Endothelial cell of umbilical vein (primary cell): ENCODE results near the gene ARSD.

Experiments used
- EZH2 ChIP-seq: IDR thresholded peaks from 2 replicates; pipeline ENCODE4 v1.6.1; 2012; ENCODE audit warnings: borderline replicate concordance, low read depth, mild to moderate bottlenecking, moderate library complexity, low read length, inconsistent platforms; ENCODE audit not compliant: severe bottlenecking
- GATA2 ChIP-seq: IDR thresholded peaks from 2 replicates; pipeline ENCODE4 v1.7.0; 2011; ENCODE audit warnings: low read depth, mild to moderate bottlenecking, moderate library complexity, mixed read lengths, low read length; ENCODE audit not compliant: insufficient read length, insufficient read depth
- JUN ChIP-seq: IDR thresholded peaks from 2 replicates; pipeline ENCODE4 v1.6.1; 2011; ENCODE audit warnings: borderline replicate concordance, low read depth; ENCODE audit not compliant: insufficient read length, insufficient read depth
- MYC ChIP-seq: IDR thresholded peaks from one replicate; pipeline ENCODE4 v1.6.1; 2011; ENCODE audit warnings: mild to moderate bottlenecking, low read depth, low read length
- POLR2A ChIP-seq: IDR thresholded peaks from 2 replicates; pipeline ENCODE4 v1.6.1; 2012; ENCODE audit warnings: low read depth, mild to moderate bottlenecking, control low read depth, low read length
- POLR2AphosphoS5 ChIP-seq: IDR thresholded peaks from 2 replicates; pipeline ENCODE4 v1.6.1; 2012; ENCODE audit warnings: low read depth, mild to moderate bottlenecking, control low read depth, low read length, moderate library complexity; ENCODE audit not compliant: insufficient read depth
- TF ChIP-seq, protein P1 (sequence below), 2 donors: IDR thresholded peaks; 1 replicate in 1 of 2; 2 replicates in 1 of 2; pipeline ENCODE4 v1.5.1; 2011; ENCODE audit warnings: low read length in 2 of 2, mild to moderate bottlenecking in 2 of 2, moderate library complexity in 2 of 2, control low read depth in 1 of 2, inconsistent platforms in 1 of 2, low read depth in 1 of 2; ENCODE audit not compliant: insufficient read depth in 1 of 2; ENCODE audit errors: extremely low read depth in 1 of 2
- TF ChIP-seq, protein P2 (sequence below): IDR thresholded peaks from 2 replicates; pipeline ENCODE4 v1.6.1; 2011; ENCODE audit not compliant: insufficient read depth, insufficient read length

DNA sequence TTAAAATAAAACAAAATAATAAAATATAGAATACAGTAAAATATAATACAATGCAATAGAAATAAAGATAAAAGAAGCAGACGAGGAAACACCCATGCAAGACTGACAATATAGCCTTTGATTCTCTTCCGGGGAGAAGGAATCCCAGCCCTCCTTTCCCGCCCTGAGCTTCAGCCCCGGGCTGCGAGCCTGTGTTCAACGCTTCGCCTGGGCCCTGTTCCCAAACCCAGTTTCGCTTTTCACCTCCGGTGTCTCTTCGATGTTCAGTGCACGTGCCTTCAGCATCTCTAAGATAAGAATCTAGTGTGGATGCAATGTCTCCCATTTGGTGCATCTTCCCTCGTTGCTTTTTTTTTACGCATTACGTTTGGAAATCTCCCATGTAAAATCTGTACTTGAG lies 38.4 kb upstream of the ARSD start:
- TF ChIP-seq, protein P1, sequence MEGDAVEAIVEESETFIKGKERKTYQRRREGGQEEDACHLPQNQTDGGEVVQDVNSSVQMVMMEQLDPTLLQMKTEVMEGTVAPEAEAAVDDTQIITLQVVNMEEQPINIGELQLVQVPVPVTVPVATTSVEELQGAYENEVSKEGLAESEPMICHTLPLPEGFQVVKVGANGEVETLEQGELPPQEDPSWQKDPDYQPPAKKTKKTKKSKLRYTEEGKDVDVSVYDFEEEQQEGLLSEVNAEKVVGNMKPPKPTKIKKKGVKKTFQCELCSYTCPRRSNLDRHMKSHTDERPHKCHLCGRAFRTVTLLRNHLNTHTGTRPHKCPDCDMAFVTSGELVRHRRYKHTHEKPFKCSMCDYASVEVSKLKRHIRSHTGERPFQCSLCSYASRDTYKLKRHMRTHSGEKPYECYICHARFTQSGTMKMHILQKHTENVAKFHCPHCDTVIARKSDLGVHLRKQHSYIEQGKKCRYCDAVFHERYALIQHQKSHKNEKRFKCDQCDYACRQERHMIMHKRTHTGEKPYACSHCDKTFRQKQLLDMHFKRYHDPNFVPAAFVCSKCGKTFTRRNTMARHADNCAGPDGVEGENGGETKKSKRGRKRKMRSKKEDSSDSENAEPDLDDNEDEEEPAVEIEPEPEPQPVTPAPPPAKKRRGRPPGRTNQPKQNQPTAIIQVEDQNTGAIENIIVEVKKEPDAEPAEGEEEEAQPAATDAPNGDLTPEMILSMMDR (IDR thresholded peaks at IDR 0.05; ENCODE audit: extremely low read depth in 1 of 2, insufficient read depth in 1 of 2, low read depth in 1 of 2, low read length in 2 of 2): no peak
- TF ChIP-seq EZH2: no peak
- no peak for TF ChIP-seq MYC
- no peak for TF ChIP-seq POLR2A
- no peak for TF ChIP-seq POLR2AphosphoS5
- TF ChIP-seq GATA2: peak; percentile 28
- TF ChIP-seq, protein P2, sequence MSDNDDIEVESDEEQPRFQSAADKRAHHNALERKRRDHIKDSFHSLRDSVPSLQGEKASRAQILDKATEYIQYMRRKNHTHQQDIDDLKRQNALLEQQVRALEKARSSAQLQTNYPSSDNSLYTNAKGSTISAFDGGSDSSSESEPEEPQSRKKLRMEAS: no peak
- TF ChIP-seq JUN: no peak
